HepG2 (cell line): ENCODE data around the gene OR6S1. TPM values are rescaled to one million over a fixed set of nuclear protein-coding genes. Genes with fewer than 3 reads are reported as not detected.

ENCODE experiments used
- HOXA5 ChIP-seq: sonication (generic); formaldehyde crosslinking; IDR thresholded peaks from 2 replicates; pipeline ENCODE4 v1.4.0; 2020; ENCODE audit warnings: missing genetic modification reagents
- MAFK ChIP-seq, 2 experiments: IDR thresholded peaks in 1 of 2; conservative IDR thresholded peaks in 1 of 2; 2 replicates each; pipeline ENCODE4 v1.6.1; 2011; ENCODE audit warnings: improper control_type of control experiment in 2 of 2, low read length in 2 of 2
- NFATC3 ChIP-seq: sonication (generic); formaldehyde crosslinking; IDR thresholded peaks from 2 replicates; pipeline ENCODE4 v1.5.1; 2020; ENCODE audit warnings: mild to moderate bottlenecking, missing genetic modification reagents
- SYNCRIP ChIP-seq: fragments of 200-400 bp; formaldehyde crosslinking; IDR thresholded peaks from 2 replicates; pipeline ENCODE4 v1.6.1; 2018; ENCODE audit warnings: mild to moderate bottlenecking, low read depth, low read length; ENCODE audit not compliant: insufficient read depth
- U2AF1 ChIP-seq: fragments of 200-400 bp; formaldehyde crosslinking; optimal IDR thresholded peaks from 2 replicates; pipeline ENCODE3; 2017; ENCODE audit warnings: mild to moderate bottlenecking, low read depth, low read length
- ZBTB42 ChIP-seq: sonication (generic); formaldehyde crosslinking; IDR thresholded peaks from 2 replicates; pipeline ENCODE4 v1.5.0; 2020; ENCODE audit warnings: mild to moderate bottlenecking, missing genetic modification reagents
- ZKSCAN1 ChIP-seq: fragments of 150-350 bp; IDR thresholded peaks from 2 replicates; pipeline ENCODE4 v1.6.1; 2014; ENCODE audit warnings: low read length
- ZMAT3 ChIP-seq: sonication (generic); formaldehyde crosslinking; conservative IDR thresholded peaks from 2 replicates; pipeline ENCODE4 v1.7.0; 2021; ENCODE audit warnings: missing genetic modification reagents
- ZNF18 ChIP-seq: sonication (generic); formaldehyde crosslinking; IDR thresholded peaks from 2 replicates; pipeline ENCODE4 v1.8.0; 2022; ENCODE audit warnings: mild to moderate bottlenecking, missing genetic modification reagents; ENCODE audit not compliant: insufficient replicate concordance
- ZSCAN30 ChIP-seq: sonication (generic); formaldehyde crosslinking; IDR thresholded peaks from 2 replicates; pipeline ENCODE4 v1.5.0; 2020; ENCODE audit warnings: mild to moderate bottlenecking, missing genetic modification reagents
- polyA plus RNA-seq, 8 experiments: library from polyadenylated mRNA; depleted of rRNA in 3 of 8; stranded (reverse) in 7 of 8; unstranded in 1 of 8; fragments of >200 nt; fragmentation: Illumina TruSeq in 4 of 8; extraction: Trizol in 4 of 8; gene quantifications; 2 replicates each; pipeline versions ENCODE4 v1.2.1 to v1.2.3, GENCODE V29; 2011 to 2016; ENCODE audit warnings: low read depth in 4 of 8, missing spikeins in 1 of 8, mixed read lengths in 1 of 8; ENCODE audit not compliant: insufficient read depth in 1 of 8
- total RNA-seq, 5 experiments: library from RNA; depleted of rRNA; stranded (reverse); fragments of >200 nt; fragmentation: Illumina TruSeq; extraction: Trizol; gene quantifications; 2 replicates each; pipeline ENCODE4 v1.2.3, GENCODE V29; 2016; ENCODE audit warnings: low read depth in 1 of 5
- TF ChIP-seq, protein P1 (sequence below): IDR thresholded peaks from 2 replicates; pipeline ENCODE4 v1.6.1; 2016; ENCODE audit warnings: low read depth, control low read depth
- TF ChIP-seq, protein P2 (sequence below): IDR thresholded peaks from 2 replicates; pipeline ENCODE4 v1.6.1; 2016; ENCODE audit warnings: control low read depth
- TF ChIP-seq, protein P3 (sequence below): sonication (generic); formaldehyde crosslinking; IDR thresholded peaks from 2 replicates; pipeline ENCODE4 v1.5.1; 2020; ENCODE audit warnings: missing genetic modification reagents, mild to moderate bottlenecking, borderline replicate concordance
- TF ChIP-seq, protein P4 (sequence below): IDR thresholded peaks from 2 replicates; pipeline ENCODE4 v1.6.1; 2012; ENCODE audit warnings: low read length, improper control_type of control experiment
- TF ChIP-seq, protein P5 (sequence below): IDR thresholded peaks from 2 replicates; pipeline ENCODE4 v1.6.1; 2016

The OR6S1 gene
- total and polyA plus RNA-seq, 2 of the 13 experiments (the other 11 are each of a cell fraction or from before 2014, with no cell fraction given), result 0.09 TPM; not detected in 1

DNA sequence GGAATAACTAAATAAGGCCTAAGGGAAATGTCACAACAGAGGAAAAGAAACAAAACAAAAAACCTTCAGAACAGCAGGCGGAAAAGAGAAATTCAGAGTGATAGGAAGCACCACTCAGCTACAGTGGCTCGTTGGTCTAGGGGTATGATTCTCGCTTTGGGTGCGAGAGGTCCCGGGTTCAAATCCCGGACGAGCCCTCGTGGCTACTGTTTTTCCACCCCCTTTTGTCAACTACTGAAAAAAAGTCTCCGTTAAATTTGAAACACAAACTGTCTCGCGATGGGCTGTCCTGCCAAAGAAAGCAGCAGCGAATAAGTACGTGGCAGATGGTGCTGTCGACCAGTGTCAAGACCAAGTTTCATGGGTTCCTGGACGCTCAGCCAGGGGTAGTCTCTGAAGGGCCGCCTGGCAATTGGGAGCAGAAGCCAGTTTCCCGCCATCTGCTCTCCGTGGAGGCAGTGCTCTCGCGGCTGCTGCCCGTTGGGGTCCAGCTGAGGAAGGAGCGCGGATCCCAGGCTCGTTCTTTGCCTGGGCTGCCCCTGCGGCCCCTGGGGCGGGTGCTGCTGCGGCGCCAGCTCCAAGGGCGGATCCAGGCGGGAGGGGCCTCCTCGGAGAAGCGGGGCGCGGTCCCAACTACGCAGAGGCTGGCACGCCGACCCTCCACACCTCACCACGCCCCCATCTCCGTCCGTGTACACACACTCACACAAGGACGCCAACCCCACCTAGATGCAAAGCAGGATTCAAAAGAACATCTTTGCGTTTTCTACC is 42.6 kb upstream of the OR6S1 start, which contains the start of gene RNASE4 (continued):
- TF ChIP-seq, protein P1, sequence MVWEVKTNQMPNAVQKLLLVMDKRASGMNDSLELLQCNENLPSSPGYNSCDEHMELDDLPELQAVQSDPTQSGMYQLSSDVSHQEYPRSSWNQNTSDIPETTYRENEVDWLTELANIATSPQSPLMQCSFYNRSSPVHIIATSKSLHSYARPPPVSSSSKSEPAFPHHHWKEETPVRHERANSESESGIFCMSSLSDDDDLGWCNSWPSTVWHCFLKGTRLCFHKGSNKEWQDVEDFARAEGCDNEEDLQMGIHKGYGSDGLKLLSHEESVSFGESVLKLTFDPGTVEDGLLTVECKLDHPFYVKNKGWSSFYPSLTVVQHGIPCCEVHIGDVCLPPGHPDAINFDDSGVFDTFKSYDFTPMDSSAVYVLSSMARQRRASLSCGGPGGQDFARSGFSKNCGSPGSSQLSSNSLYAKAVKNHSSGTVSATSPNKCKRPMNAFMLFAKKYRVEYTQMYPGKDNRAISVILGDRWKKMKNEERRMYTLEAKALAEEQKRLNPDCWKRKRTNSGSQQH (CRISPR knock-in tag), result 0 out of 2 replicates have a peak, but pooled peaks have one; percentile 47
- TF ChIP-seq ZNF18 (CRISPR knock-in tag) (no peak), HOXA5 (CRISPR knock-in tag) (peak; percentile 76; the same call in 1 of the 2 replicates), SYNCRIP (no peak), NFATC3 (no peak), MAFK (conservative IDR thresholded peaks at IDR 0.05 in 1 of 2, IDR thresholded peaks at IDR 0.05 in 1 of 2; ENCODE audit: low read length in 2 of 2) (no peak), ZSCAN30 (CRISPR knock-in tag) (no peak), ZKSCAN1 (peak; percentile 71; the same call in 1 of the 2 replicates), U2AF1 (no peak), ZMAT3 (CRISPR knock-in tag) (0 out of 2 replicates have a peak, but pooled peaks have one; percentile 30), ZBTB42 (peak; percentile 71; the same call in 1 of the 2 replicates)
- TF ChIP-seq, protein P2, sequence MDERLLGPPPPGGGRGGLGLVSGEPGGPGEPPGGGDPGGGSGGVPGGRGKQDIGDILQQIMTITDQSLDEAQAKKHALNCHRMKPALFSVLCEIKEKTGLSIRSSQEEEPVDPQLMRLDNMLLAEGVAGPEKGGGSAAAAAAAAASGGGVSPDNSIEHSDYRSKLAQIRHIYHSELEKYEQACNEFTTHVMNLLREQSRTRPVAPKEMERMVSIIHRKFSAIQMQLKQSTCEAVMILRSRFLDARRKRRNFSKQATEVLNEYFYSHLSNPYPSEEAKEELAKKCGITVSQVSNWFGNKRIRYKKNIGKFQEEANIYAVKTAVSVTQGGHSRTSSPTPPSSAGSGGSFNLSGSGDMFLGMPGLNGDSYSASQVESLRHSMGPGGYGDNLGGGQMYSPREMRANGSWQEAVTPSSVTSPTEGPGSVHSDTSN (CRISPR knock-in tag), result no peak
- TF ChIP-seq, protein P3, sequence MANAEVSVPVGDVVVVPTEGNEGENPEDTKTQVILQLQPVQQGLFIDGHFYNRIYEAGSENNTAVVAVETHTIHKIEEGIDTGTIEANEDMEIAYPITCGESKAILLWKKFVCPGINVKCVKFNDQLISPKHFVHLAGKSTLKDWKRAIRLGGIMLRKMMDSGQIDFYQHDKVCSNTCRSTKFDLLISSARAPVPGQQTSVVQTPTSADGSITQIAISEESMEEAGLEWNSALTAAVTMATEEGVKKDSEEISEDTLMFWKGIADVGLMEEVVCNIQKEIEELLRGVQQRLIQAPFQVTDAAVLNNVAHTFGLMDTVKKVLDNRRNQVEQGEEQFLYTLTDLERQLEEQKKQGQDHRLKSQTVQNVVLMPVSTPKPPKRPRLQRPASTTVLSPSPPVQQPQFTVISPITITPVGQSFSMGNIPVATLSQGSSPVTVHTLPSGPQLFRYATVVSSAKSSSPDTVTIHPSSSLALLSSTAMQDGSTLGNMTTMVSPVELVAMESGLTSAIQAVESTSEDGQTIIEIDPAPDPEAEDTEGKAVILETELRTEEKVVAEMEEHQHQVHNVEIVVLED (CRISPR knock-in tag), result peak; percentile 79
- TF ChIP-seq, protein P4, sequence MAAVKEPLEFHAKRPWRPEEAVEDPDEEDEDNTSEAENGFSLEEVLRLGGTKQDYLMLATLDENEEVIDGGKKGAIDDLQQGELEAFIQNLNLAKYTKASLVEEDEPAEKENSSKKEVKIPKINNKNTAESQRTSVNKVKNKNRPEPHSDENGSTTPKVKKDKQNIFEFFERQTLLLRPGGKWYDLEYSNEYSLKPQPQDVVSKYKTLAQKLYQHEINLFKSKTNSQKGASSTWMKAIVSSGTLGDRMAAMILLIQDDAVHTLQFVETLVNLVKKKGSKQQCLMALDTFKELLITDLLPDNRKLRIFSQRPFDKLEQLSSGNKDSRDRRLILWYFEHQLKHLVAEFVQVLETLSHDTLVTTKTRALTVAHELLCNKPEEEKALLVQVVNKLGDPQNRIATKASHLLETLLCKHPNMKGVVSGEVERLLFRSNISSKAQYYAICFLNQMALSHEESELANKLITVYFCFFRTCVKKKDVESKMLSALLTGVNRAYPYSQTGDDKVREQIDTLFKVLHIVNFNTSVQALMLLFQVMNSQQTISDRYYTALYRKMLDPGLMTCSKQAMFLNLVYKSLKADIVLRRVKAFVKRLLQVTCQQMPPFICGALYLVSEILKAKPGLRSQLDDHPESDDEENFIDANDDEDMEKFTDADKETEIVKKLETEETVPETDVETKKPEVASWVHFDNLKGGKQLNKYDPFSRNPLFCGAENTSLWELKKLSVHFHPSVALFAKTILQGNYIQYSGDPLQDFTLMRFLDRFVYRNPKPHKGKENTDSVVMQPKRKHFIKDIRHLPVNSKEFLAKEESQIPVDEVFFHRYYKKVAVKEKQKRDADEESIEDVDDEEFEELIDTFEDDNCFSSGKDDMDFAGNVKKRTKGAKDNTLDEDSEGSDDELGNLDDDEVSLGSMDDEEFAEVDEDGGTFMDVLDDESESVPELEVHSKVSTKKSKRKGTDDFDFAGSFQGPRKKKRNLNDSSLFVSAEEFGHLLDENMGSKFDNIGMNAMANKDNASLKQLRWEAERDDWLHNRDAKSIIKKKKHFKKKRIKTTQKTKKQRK, result no peak
- TF ChIP-seq, protein P5, sequence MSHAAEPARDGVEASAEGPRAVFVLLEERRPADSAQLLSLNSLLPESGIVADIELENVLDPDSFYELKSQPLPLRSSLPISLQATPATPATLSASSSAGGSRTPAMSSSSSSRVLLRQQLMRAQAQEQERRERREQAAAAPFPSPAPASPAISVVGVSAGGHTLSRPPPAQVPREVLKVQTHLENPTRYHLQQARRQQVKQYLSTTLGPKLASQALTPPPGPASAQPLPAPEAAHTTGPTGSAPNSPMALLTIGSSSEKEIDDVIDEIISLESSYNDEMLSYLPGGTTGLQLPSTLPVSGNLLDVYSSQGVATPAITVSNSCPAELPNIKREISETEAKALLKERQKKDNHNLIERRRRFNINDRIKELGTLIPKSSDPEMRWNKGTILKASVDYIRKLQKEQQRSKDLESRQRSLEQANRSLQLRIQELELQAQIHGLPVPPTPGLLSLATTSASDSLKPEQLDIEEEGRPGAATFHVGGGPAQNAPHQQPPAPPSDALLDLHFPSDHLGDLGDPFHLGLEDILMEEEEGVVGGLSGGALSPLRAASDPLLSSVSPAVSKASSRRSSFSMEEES, result peak; percentile 64
